HG03159 (cell line): Measurements from ENCODE around the gene EPN3.

Experiments
- ATAC-seq: cut with Tn5 transposase; IDR thresholded peaks from one replicate; pipeline ENCODE4 v1.9.1; 2021; ENCODE audit warnings: mild to moderate bottlenecking, moderate library complexity; ENCODE audit not compliant: unreplicated experiment

Gene EPN3

DNA sequence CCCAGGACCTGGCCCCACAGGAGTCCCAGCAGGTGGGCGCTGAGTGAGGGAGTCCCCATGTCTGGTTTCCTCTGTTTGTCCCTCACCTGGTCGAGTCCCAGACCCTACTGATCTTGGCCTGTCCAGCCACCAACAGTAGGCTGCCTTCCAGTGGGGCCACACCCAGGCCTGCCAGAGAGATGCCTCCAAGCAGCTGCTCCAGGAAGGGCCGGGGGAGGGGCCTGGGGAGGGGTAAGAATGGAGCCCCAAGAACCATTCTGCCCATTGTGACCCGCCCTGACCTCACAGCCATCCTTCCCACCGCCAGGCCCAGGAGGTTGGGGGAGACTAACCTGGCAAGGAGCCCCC is 15.2 kb downstream of the EPN3 start:
- ATAC-seq, result no peak

DNA sequence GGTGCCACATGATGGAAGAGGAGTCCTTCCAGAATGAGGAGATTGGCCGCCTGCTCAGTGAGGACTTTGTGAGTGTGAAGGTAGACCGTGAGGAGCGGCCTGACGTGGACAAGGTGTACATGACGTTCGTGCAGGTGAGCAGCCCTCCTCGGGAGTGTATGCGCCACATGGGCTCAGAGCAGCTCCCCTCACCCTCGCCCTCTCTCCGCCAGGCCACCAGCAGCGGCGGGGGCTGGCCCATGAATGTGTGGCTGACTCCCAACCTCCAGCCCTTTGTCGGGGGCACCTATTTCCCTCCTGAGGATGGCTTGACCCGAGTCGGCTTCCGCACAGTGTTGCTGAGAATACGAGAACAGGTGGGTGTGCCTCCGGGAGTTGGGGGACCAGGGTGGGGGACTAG is 16.3 kb downstream of the EPN3 start:
- no peak for ATAC-seq

DNA sequence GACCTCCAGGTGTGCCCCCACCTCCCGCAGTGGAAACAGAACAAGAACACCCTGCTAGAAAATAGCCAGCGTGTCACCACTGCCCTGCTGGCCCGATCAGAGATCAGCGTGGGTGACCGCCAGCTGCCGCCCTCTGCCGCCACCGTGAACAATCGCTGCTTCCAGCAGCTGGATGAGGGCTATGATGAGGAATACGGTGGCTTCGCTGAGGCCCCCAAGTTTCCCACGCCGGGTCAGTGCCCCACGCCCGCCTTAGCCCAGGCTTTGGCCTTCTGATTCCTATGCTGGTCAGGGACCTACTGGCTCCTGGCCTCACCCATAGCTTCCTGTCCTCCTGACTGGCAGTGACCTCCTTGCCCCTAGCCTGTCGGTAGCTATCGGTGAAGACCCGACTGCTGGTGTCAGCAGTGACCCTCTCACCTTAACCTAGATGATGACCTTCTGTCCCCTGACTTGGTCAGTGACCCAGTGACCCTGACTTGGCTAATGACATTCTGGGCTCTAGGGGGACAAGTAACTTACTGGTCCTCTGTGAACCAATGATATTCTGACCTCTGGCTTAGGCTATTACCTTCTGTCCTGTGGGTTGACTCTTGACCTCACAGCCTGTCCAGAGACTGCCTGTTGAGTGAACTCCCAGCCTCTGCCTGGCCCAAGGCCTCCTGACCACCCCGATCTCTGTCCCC is 16.9 kb downstream of the EPN3 start:
- ATAC-seq, result no peak

- no peak for ATAC-seq
Observed at GRCh38 chr17:50549969-50550368, 17.4 kb downstream of the EPN3 start.

DNA sequence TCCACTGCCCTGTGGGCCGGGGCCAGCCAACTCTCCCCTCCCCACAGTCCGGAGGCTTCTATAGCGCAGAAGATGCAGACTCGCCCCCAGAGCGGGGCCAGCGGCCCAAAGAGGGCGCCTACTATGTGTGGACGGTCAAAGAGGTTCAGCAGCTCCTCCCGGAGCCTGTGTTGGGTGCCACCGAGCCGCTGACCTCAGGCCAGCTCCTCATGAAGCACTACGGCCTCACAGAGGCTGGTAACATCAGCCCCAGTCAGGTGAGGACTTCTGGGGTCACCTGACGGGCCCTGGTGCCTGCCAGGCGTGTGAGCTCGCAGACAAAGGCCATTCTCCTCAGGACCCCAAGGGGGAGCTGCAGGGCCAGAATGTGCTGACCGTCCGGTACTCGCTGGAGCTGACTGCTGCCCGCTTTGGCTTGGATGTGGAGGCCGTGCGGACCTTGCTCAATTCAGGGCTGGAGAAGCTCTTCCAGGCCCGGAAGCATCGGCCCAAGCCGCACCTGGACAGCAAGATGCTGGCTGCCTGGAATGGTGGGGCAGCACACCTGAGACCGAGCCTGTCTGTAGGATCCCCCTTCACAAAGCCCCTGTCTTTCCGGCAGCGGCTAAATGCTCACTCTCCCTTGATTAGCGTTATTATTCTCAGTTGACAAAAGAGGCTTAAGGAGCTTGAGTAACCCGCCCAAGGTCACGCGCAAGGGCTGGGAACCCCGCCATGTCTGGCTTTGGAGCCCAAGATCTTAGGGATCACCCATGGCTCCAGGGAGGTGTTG is 18.3 kb downstream of the EPN3 start:
- no peak for ATAC-seq

GRCh38 chr17:50551433-50551815 is 18.9 kb downstream of the EPN3 start:
- no peak for ATAC-seq

DNA sequence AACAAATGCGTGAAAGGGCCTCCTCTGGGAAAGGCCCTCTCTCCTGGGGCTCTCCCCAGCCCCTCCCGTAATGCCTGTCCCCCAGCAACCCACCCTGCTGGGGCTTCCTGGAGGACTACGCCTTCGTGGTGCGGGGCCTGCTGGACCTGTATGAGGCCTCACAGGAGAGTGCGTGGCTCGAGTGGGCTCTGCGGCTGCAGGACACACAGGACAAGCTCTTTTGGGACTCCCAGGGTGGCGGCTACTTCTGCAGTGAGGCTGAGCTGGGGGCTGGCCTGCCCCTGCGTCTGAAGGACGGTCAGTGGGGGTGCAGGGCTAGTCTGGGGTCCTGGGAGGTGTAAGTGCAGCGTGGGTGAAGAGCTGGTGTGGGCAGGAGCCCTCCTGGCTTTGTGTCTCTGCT is 19.3 kb downstream of the EPN3 start:
- no peak for ATAC-seq

DNA sequence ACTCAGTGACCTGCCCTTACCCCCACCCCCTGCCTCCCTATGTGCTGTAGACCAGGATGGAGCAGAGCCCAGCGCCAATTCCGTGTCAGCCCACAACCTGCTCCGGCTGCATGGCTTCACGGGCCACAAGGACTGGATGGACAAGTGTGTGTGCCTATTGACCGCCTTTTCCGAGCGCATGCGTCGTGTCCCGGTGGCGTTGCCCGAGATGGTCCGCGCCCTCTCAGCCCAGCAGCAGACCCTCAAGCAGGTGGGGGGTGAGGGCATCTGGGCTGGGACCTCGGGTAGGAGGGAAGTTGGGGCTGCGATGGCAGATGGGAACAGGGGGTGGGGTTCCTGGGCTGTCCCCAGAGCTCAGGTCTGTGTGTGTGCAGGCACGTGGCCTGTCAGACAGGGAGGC is 21.7 kb downstream of the EPN3 start:
- no peak for ATAC-seq

DNA sequence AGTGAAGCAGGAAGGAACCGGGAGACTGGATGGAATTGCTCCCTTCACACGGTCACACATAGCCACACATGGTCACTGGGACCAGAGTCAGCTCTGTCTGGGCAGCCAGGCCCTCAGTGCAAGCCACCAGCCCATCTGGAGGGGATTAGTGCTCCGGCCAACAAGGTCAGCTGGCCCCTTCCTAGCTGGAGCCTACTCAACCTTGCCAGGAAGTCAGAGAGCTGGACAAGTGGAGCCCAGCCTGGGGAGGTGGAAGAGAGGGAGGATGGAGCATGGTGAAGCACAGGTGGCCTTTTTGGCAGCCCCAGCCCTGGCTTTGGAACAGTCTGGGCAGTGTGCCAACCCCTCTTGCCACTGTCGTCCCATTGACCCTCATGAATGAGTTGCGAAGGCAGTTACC is 24.3 kb downstream of the EPN3 start:
- ATAC-seq, result no peak

GRCh38 chr17:50557630-50558029 is 25.1 kb downstream of the EPN3 start:
- ATAC-seq, result no peak

DNA sequence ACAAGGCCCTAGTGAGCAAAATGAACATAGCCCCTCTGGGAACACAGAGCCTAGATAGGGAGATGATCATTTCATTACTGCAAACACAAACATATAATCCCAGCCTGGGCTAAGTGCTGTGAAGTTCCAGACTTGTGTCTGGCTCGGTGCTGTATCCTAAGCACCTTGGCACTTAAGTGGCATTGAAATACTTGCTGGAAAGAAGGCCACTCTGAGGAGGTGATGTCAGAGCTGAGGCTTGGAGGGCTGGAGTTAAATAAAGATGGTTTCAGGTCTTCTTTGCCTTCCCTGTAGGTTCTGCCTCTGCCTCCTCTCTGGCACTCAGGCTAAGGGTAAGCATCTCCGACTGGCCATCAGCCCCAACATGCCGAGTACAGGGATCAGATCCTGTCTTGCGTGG is 25.6 kb downstream of the EPN3 start:
- ATAC-seq, result no peak

- ATAC-seq, result no peak
Observed at GRCh38 chr17:50558581-50558940, 26.0 kb downstream of the EPN3 start.

- no peak for ATAC-seq
Observed at GRCh38 chr17:50558941-50559614, 26.5 kb downstream of the EPN3 start.

DNA sequence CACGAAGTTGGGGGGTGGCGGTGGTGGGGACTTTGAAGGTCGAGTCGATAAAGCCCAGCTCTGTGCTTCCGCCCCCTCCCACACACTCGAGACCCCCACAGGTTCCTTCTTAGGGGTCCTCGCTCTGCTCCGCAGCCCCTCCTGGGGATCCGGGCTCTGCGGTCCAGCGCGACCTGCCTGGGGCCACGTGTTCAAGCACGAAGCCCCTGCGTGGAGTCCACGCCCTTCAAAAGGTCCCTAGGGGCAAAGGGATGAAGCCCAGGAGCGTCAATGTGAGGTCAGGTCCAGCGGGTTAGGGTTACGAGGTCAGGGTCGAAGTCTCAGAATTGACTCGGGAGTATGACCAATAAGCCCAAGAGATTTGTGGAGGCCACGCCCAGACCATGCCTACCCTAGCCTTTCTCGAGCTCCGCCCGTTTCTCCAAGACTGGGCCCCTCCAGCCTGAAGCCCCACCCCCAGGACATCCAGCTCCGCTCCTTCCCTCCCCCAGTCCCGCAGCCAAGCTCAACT is 27.2 kb downstream of the EPN3 start:
- no peak for ATAC-seq

GRCh38 chr17:50560185-50560824 is 27.8 kb downstream of the EPN3 start, which contains the start of gene CACNA1G:
Gene CACNA1G (plus strand): TSS chr17:50560715. CDS start chr17:50561460, 745 bp downstream.
- peak; percentile 90 for ATAC-seq

DNA sequence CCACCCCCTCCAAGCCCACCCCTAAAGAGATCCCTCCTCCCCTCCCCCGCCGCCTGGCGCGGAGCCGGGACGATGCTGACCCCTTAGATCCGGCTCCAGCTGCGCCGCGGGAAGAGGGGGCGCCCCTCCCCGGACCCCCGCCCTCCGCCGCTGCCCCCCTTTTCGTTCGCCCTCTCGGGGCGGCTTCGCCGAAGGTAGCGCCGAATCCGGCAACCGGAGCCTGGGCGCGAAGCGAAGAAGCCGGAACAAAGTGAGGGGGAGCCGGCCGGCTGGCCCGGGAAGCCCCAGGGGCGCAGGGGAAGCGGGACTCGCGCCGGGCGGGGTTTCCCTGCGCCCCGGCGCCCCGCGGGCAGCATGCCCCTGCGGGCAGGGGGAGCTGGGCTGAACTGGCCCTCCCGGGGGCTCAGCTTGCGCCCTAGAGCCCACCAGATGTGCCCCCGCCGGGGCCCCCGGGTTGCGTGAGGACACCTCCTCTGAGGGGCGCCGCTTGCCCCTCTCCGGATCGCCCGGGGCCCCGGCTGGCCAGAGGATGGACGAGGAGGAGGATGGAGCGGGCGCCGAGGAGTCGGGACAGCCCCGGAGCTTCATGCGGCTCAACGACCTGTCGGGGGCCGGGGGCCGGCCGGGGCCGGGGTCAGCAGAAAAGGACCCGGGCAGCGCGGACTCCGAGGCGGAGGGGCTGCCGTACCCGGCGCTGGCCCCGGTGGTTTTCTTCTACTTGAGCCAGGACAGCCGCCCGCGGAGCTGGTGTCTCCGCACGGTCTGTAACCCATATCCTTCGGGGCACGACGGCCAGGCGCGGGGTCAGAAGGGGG is 28.6 kb downstream of the EPN3 start:
- no peak for ATAC-seq

GRCh38 chr17:50561746-50562141 is 29.2 kb downstream of the EPN3 start:
- no peak for ATAC-seq

GRCh38 chr17:50562242-50563091 is 29.9 kb downstream of the EPN3 start:
- no peak for ATAC-seq

GRCh38 chr17:50563092-50563511 is 30.6 kb downstream of the EPN3 start:
- ATAC-seq, result no peak

GRCh38 chr17:50564916-50565315 is 32.4 kb downstream of the EPN3 start:
- ATAC-seq, result no peak
